ENCODE data around the gene PRR29.

- TF ChIP-seq, protein P1, sequence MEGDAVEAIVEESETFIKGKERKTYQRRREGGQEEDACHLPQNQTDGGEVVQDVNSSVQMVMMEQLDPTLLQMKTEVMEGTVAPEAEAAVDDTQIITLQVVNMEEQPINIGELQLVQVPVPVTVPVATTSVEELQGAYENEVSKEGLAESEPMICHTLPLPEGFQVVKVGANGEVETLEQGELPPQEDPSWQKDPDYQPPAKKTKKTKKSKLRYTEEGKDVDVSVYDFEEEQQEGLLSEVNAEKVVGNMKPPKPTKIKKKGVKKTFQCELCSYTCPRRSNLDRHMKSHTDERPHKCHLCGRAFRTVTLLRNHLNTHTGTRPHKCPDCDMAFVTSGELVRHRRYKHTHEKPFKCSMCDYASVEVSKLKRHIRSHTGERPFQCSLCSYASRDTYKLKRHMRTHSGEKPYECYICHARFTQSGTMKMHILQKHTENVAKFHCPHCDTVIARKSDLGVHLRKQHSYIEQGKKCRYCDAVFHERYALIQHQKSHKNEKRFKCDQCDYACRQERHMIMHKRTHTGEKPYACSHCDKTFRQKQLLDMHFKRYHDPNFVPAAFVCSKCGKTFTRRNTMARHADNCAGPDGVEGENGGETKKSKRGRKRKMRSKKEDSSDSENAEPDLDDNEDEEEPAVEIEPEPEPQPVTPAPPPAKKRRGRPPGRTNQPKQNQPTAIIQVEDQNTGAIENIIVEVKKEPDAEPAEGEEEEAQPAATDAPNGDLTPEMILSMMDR (IDR thresholded peaks at IDR 0.05; ENCODE audit: low read depth, low read length, poor library complexity, severe bottlenecking): peak; percentile 99
- TF ChIP-seq EZH2phosphoT487 (IDR thresholded peaks at IDR 0.05; ENCODE audit: borderline replicate concordance, low read length): no peak
Measured at GRCh38 chr17:64025732-64026294, 27.7 kb downstream of the PRR29 start.
